DMS 273 treated with DMSO at 0.1 percent for 48 hours (cell line): ENCODE results near the gene CCNI2.
"Not testable (repeated sequence)": the region's sequence is repeated elsewhere in the genome, so short reads cannot be mapped to it uniquely, and the experiment has no call there.

Experiments
- DNase-seq: peaks from one replicate; lab custom pipeline; 2025; lab: John Stamatoyannopoulos, UW

The CCNI2 gene

DNA sequence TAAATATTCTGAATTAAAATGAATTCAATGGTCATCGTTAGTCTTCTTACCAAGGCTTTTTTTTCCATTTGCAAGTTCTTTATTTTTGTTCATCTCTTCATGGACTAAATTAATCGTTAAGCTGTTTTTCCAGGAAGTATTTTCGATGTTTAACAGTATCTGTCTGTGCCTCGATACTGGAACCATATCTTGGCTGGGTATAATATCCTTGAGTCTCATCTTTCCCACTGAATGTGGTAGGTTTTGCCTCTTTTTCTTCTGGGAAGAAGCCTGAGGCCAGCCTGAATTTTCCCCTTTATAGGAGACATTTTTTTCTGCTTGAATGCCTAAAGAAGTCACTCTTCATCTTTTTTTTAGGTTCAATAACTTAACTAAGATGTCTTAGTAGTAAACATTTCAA lies 33.8 kb downstream of the CCNI2 start:
- no peak for DNase-seq

DNA sequence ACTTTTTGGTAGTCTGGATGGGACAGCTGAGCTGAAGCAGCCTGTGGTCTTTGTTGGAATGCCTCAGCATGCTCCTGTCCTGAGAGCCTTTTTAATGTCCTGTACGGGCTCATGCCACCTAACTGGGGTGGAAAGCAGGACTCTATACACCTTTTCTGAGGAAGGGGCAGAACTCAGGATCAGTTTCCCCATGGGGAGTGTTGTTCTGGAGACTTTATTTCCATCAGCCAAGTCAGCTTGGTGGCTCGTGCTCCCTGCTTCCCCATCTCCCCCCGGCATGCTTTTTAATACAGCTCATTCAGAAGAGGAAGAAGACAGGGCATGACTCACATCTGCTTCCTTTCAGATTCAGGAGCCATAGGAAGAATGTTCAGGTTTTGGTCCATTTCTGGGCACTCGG lies 34.9 kb downstream of the CCNI2 start:
- no peak for DNase-seq

DNA sequence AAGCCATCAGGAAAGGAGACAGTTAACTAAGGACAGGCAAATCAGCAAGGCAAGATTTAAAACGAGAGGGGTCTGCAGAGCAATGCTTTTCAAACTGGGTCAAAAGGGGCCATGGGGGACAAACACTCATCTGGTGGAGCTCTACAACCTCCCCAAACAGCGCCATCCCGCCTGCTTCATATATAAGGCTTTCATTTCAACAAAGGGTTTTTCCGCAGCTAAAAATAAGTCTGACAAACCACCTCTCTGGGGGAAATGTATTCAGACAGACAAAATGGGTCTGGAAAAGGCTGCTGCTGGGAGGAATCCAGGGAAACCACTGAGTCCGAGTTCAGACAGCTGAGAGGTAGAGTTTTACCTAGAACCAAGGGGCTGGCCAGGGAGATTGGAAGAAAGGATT lies 38.1 kb downstream of the CCNI2 start:
- DNase-seq: no peak

DNA sequence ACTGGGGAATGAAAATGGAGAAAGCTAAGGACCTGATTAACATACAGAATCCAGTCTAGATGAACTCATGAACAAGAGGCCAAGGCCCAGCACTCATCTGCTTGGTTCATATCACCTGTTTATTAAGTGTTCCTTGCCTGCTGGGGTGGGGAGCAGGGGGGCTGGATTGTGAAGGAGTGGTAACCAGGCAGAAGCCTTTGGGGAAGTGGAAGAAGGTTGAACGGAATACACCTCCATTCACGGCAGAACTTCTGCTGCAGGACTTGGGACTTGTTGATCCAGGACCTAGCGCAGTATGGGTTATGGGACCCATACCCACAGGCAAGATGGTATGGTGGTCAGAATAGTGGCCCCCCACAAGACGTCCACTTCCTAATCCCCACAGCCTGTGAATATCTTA lies 38.6 kb downstream of the CCNI2 start:
- DNase-seq: no peak

DNA sequence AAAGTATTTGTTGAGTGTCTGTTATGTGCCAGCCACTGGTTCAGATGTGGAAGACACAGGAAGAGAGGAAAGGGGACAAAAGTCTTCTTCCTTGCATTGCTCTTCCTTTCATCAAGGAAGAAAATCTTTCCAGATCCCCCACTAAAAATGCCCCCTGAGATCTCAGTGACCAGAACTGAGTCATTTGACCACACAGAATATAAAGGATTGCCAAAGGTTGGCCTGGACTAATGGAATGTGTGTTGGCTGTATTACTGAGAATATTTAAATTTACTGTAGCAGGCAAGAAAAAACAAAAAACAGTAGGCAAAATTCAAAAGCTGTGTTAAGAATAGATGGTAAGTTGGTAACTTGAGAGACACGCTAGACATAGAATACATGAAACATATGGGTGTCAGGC lies 39.9 kb downstream of the CCNI2 start:
- no peak for DNase-seq

DNA sequence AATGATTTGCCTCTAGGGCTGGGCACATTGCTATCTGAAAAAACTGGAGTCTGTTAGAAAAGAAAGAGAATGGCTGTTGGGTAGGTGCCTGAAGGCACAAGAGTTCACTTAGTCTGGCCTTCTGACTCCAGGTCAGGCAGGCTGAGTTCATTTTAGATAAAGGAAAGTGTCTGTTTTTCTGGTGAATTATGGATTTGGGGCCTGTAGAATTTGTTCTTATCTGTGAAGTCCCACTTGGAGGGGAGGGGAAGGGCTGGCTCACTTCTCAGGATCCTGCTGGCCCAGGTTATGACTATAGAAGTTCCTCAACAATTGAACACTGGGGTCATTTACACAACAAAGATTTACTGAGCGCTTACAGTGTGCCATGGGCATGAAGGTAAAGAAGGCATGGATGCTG lies 41.3 kb downstream of the CCNI2 start:
- DNase-seq: no peak

DNA sequence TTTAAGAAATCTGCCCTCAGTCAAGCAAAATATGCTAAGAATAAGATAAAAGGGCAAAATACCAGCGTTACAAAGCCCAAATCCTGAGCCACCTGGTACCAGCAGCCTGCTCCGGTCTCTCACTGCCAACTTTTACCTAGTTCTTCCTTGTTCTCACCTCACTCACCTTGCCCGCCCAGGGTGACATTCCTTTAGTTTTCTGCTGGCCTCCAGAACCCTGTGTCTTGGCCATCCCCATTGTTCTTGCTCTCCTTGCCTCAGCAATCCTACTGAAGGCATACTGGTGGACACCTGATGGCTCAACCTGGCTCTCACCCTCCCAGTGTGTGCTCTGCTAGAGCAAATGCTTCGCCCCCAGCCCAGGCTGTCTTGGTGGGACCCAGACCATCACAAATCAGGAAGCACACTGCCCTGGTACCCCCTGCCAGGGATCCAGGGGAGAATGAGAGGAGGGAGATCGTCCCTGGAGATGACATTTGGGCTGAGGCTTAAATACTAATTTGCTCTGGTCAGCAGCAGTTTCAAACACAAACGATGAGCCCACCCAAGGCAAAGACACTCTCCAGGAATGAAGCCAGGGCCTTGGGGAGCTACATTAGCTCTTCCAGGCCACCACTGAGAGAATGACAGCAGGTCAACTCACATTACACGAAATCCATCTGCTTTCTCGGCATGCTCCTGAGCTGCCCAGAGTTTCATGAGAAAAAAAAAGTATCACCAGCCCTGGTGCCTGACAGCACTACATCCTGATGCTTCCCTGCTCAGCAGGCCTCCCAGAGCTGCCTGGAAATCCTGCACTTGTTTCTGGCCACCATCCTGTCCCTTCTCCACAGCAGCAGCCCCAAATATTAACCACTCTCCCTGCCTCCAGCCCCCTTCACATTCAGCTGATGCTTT lies 42.0 kb downstream of the CCNI2 start:
- DNase-seq: no peak

DNA sequence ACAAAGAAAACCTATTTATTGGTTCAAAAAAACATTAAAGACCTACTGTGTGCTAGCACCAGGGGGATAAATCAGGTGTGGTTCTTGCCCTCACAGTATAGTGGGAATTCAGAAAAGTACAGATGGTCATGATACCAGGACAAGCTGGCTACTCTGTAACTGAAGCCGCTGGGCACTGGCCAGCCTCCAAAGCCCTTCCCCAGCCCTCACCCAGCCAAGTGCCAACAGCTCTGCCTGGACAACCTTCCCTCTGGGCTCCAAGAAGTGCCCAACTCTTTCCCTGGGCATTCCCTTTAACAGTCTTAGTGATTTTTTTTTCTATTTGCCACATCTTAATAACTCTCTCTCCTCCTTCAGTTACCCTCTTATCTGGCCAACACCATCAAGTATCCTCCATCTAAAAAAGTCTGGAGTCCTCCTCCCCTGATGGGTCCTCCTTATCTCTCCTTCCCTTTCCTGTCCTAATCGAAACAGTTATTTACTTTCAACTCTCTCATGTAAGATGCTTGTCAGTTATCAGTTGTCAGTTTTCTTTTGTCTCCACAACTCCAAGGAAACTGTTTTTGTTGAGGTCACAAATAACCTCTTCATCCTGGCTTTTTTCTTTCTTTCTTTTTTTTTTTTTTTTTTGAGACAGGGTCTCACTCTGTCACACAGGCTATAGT lies 43.1 kb downstream of the CCNI2 start:
- no peak for DNase-seq

DNA sequence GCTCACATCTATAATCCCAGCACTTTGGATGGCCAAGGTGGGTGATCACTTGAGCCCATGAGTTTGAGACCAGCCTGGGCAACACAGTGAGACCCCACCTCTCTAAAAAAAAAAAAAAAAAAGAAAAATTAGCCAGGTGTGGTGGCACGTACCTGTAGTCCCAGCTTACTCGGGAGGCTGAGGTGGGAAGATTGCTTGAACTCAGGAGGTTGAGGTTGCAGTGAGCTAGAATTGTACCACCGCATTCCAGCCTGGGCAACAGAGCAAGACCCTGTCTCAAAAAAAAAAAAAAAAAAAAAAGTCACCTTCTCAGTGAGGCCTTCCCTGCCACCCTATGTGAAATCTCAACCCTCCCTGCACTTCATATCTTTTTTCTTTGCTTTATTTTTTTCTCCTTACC lies 43.8 kb downstream of the CCNI2 start:
- no peak for DNase-seq

DNA sequence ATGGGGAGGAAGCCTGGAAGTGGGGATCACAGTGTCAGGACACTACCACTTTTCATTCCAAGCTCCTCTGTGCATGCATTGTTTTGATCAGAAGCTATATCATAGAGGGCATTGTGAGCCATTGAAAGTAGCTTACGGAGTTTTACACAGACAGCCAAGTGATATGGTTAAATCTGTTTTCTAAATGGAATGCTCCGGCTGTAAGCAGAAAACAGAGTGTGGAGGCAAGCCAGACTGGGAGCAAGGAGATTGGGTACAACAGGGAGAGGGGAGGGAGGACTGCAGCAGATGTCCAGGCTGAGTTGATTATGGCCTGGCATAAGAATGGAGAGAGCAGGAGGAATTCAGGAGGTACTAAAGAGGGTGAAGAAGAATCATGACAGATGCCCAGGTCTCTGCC lies 50.4 kb downstream of the CCNI2 start:
- DNase-seq: no peak

DNA sequence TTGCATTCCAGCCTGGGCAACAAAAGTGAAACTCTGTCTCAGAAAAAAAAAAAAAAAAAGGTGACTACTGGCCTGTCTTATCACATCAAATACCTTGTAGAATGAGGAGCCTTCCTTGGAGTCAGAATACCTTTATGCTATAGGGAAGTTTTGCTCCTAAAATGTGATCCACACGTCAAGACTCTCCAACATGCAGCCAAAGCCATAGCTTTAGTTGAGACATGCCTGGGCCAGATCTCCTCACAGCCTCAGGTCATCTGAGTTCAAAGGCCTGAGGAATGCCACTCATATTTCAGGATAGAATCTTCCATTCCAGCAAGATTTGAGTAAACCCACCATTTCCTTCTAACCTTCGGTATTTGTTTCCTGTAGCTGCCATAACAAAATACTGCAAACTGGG lies 52.2 kb downstream of the CCNI2 start:
- no peak for DNase-seq

DNA sequence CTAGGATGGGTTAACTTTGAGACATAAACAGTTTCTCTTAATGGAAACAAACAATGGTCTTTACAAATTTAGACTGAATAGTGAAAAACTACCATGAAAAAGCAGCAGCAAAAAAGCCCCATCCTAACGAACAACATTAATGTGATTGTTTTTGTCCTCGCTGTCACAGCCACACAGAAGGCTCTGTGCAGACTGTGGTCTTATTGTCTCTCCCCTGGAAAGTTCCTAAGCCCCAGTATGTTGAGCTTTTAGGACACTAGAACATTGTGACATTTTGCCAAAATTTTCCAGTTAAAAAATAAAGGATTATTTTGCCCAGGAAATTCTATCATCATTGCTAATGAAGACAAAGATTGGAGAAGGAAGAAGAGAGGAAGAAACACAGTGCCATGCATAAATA lies 53.3 kb downstream of the CCNI2 start:
- no peak for DNase-seq

DNA sequence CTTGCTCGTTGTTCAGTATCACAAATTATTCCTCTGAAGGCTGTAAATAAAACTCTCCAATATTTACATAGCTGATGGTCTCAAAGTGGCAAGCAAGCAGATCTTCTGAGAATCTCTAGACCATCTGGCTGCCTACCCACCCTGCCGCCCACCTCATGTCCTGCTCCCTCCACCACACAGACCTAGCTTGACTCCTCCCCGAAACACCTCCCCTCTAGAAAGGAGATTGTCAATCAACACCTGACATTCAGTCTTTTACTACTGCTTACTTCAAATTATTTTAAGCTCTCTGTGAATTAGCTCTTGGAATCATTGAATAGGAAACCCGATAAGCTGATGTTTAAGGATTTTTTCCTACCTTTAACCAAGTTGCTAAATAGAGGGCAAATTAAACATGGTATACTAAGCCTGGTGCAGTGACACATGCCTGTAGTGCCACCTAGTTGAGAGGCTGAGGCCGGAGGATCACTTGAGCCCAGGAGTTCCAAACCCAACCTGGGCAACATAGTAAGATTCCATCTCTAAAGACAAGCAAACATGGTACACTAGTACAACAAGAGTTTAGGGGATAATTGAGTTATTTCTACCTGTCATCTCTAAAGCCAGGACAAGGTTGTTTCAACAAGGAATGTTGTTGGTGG lies 54.9 kb downstream of the CCNI2 start:
- DNase-seq: no peak

DNA sequence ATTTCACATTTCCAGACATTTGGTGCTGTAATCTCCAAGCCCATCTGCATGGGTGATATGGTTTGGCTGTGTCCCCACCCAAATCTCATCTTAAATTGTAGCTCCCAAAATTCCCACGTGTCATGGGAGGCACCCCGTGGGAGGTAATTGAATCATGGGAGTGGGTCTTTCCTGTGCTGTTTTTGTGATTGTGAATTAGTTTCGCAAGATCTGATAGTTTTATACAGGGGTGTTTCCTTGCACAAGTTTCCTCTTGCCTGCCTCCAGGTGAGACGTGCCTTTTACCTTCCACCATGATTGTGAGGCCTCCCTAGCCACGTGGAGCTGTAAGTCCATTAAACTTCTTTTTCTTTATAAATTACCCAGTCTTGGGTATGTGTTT lies 55.5 kb downstream of the CCNI2 start:
- DNase-seq: not testable (repeated sequence)
